NCI-H1417 treated with DMSO at 0.1 percent for 48 hours (cell line): Measurements from ENCODE around the gene TRERF1.

Experiments
- DNase-seq: peaks from one replicate; lab custom pipeline; 2025; lab: John Stamatoyannopoulos, UW

Gene TRERF1

GRCh38 chr6:42249279-42249678 lies 202.4 kb downstream of the TRERF1 start:
- DNase-seq = no peak

DNA sequence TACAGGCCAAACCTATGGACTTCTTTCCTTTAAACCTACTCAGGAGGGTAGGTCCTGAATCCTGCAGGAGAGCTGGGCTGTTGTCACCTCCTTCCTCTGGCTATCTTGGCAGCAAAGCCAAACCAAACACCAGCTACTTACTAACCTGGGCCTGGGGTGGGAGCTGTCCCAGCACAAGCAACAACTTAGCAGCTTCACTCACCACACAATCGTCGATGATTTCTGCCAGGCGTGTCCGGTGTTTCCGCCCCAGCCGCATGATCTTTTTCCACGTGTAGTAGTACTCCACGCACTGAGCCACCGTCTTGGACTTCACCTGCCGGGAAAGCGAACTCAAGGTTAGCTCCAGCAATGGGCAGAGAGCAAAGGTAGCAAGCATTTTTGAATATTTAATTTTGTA lies 208.7 kb downstream of the TRERF1 start:
- DNase-seq = no peak

DNA sequence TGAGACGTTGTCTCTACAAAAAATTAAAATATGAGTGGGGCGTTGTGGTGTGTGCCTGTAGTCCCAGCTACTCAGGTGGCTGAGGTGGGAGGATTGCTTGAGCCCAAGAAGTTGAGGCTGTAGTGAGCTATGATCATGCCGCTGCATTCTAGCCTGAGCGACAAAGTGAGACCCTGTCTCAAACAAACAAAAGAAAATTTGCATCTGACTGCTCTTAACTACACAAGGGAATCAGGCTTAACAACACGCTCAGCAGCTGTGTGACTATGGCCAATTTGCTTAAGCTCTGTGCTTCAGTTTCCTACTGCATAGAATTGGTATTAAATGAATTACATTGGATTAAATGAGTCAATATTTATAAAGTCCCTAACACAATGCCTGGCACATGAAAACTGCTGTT lies 209.8 kb downstream of the TRERF1 start:
- DNase-seq = no peak

DNA sequence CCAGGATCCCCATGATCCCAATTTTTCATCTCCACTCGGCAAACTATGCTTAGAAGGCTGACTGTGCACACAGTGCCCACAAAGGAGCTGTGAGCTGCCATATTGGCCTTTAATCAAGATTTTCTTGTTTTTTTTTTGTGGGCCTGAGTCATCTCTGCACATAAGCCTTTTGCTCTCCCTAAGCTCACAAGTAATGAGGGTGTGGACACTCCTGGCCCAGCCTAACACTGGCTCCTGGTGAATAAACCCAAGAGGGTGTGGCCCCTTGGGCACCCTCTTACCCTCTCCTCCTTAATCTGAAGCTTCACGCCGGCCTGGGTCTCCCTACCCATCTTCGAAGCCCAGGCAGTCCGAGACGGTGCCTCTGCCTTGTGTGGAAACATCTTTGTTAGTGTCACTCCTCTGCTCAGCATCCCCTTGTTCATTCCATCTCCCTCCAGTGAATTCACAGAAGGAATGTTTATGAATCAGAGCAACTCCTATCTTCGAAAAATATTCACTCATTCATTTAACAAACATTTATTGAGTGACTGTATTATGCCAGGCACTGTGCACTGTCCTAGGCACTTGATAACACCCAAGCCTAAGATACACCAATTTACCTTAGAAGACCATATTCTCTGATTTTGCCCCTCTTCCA lies 211.9 kb downstream of the TRERF1 start:
- DNase-seq = no peak

DNA sequence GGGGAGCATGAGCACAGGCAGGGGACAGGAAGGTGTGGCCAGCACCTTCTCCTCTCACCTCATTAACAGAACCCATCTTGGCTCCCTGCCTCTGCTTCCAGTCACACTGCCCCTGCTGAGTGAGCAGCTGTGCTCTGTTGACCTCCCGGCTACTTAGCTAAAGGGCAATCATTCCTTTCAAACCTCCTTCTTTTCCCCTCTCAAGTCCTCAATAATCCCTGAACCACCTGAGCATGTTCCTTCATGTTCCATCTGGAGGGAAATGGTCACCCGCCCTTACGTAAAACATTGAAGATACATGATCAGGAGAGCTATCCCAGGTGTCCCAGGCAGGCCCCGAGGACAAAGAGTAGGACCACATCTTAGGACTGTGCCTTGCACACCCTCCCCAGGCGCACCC lies 212.4 kb downstream of the TRERF1 start:
- DNase-seq = no peak

DNA sequence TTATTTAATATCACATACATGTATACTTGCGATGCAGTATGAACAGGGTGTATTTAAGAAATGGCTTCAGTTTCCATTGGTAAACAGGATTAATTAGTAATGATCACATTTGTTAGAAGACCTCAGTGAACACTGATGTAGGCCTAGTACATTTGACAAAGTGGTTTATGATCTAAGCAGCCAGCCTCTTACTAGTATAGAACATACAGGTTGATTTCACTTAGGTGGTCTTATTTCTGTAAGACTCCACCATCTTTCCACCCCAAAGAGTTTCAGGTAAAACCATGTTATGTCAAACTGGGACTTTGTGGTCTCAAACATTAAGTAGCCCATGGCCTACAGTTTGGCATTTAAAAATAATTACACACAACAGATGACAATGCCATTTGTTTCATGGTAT lies 213.9 kb downstream of the TRERF1 start:
- no peak for DNase-seq

DNA sequence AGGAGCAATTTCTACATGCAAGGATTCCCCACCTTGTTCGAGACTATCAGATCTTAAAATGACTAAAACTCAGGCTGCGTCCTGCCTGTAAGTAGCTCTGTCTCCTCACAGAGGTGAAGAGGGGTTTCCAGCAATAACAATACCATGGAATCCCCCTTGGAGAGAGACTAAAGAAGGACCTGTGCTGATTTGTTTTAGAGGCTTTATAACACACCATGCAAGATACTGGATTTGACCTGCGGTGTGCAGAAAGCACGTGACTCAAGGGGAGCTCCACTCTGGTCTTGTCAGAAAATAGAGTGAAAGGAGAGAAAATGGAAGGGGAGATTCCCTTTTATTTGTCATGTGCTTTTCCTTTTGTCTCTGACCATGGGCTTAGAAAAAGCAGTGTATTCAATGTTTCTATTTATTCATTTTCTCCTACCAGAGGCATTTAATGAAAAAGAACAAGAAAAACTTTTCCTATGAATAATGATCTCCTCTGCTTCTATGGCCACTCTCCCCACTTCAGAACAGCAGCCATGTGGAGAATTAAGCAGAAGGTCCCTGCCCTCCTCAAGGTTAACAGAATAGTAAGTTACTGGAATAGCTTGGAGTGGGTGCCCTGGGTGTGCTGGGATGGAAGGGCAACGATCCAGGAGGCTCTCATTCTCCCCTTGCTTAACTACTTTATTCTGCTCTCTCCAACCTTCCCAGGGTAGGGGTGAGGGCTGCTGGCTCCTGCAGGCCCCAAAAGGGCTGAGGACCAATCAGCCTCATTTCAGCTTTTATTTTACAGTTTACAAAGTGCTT lies 214.8 kb downstream of the TRERF1 start:
- no peak for DNase-seq

DNA sequence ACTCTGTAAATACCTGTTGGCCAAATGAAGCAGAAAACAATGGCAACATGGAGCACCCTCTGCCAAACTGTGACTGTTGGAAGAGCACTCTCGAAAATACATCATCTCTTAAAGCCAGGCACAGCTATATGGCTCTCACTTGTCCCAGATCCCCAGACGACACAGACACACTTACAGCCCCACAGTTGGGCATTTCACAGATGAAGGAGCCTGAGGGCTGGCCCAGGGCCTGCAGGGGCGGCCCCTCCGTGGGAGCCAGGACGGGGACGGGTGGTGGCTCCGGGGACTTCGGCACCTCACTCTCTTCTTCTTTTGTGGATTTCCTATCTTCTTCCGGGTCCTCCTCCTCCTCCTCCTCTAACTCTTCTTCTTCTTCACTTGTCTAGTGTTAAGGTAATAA lies 215.7 kb downstream of the TRERF1 start:
- no peak for DNase-seq

GRCh38 chr6:42232035-42232434 lies 219.7 kb downstream of the TRERF1 start:
- no peak for DNase-seq

GRCh38 chr6:42230345-42231321 lies 221.1 kb downstream of the TRERF1 start:
- no peak for DNase-seq

DNA sequence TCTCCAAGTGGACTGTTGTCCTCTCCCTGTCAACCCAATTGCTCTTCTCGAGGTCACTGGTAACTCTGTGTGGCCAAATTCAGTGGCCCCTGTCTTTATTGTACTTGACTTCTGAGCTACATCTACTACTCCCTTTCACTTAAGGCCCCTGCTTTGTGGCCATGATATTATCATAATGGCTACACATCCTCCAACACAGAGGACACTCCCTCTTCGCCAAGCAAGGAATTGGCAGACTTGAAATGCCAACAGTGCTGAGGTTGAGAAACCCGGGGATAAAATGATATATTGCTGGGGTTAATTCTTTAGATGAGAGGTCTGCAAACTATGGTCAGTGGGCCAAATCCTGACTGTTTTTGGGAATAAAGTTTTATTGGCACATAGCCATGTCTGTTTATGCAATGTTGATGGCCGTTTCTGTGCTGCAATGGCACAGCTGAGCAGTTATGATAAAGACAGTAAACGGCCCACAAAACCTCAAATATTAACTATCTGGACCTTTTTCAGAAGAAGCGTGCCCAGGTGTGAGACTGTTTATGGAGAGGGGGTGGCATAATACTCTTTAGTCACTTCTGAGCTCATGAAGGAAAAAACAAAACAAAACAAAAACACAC lies 222.1 kb downstream of the TRERF1 start:
- no peak for DNase-seq

DNA sequence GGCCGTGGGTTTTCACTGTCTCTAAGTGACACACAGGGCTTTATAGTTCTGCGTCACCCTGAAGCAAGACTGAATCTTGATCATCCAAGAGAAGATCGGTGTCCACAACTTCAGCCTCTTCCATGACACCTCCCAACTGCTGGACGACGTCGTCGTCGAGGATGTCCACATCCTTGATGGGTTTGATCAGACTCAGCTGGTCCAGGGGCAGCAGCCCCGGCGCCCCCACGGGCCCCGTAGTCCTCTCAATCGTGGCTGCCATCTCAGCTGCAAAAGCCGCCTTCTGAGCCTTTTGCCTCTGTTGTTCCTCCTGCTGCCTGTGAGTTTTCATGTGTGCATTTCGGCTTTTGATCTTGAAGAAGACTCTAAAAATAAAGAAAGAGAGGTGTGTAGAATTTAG lies 223.4 kb downstream of the TRERF1 start:
- no peak for DNase-seq

GRCh38 chr6:42227173-42227850 lies 224.4 kb downstream of the TRERF1 start:
- no peak for DNase-seq

DNA sequence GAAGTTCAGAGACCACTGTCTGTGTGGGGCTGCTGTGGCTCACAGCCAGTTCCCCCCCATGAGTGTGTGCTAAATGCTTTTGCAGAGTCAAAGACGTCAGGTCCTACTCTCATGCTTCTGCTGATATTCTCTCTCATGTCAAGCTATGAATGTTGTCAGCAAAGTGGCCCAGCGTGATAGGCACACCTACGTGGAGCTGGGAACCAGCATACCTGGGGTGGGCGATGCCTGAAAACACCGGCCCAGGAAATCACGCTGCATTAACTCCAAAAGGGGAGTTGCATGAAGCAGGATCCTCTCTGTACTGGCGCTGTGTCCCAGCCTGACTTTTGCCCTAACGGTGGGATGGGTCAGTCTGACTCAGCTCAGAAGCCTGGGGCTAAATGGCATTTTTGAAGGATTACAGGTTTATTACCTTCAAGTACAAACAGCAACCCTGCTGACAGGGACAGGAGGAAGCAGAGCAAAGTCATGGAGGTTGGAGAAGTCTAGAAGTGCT lies 225.0 kb downstream of the TRERF1 start:
- DNase-seq = no peak

DNA sequence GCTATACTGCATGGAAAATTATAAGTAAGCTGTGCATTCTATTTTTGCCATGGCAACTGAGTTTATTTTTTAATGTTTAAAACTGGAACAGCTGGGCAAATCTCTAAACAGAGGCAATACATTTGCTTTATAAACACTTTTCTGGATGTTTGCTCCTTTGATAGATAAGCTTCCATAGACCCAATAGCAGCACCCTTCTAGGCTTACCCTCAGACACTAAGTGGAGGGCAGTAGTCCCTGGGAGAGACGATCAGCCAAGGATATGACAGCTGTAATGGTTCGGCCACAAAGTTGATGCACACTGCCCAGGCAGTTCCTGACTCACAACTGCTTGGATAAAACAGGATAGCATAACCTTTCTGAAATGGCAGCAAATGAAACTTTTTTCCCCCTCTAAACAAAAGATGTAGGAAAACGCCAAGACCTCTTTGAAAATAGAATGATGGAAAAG lies 225.5 kb downstream of the TRERF1 start:
- DNase-seq = no peak

GRCh38 chr6:42225419-42225818 lies 226.3 kb downstream of the TRERF1 start:
- no peak for DNase-seq

- DNase-seq = no peak
Observed at GRCh38 chr6:42225029-42225339, 226.7 kb downstream of the TRERF1 start.

GRCh38 chr6:42224222-42225028 lies 227.3 kb downstream of the TRERF1 start:
- DNase-seq = no peak

DNA sequence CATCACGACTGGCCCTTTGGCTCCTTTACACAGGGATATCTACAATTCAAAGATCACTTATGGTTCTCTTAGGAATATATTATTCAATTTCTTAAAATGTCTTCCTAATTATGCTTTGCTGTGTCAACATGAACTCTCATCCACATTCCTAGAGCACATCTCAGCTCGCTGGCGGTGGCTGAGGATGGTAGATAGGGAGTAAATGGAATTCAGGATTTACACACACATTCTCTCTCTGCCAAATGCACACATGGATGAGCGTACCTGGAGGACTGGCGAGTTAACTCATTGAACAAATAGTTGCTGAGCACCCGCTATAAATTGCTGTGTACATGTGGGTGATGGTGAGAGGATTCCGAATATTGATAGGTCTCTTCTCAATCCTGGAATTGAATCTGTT lies 229.3 kb downstream of the TRERF1 start:
- no peak for DNase-seq

GRCh38 chr6:42221546-42221945 lies 230.2 kb downstream of the TRERF1 start:
- DNase-seq = no peak

DNA sequence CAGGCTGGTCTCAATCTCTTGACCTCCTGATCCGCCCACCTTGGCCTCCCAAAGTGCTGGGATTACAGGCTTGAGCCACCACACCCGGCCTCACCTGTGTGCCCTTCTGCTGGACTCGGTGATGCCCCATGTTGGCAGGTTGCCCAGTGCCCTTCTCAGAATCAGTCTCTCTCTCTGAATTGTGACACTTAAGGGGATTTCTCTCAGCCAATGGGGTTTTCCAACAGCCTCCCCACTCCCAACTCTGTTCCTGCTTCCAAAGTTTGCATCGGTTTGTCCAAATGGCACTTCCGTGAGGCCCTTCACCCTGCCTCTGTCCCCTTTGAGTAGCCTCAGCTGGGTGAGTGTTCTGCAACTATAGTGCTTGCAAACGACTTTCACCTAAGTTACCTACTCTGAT lies 230.9 kb downstream of the TRERF1 start:
- no peak for DNase-seq
